NAMALWA (cell line): ENCODE measurements around the gene SEMA3C.
"Not testable (repeated sequence)": the region's sequence is repeated elsewhere in the genome, so short reads cannot be mapped to it uniquely, and the experiment has no call there.

ENCODE experiments used
- DNase-seq: peaks from one replicate; pipeline ENCODE4 v3.0.0-alpha.2; 2015; ENCODE audit warnings: low spot score

Gene SEMA3C

GRCh38 chr7:80926955-80927354 lies 8.1 kb upstream of the SEMA3C start:
- DNase-seq, result not testable (repeated sequence)

GRCh38 chr7:80924090-80924489 lies 5.2 kb upstream of the SEMA3C start:
- no peak for DNase-seq

- no peak for DNase-seq
Observed at GRCh38 chr7:80923211-80923612, 4.4 kb upstream of the SEMA3C start.

- no peak for DNase-seq
Observed at GRCh38 chr7:80922253-80923049, 3.6 kb upstream of the SEMA3C start.

- no peak for DNase-seq
Observed at GRCh38 chr7:80921130-80921529, 2.3 kb upstream of the SEMA3C start.

GRCh38 chr7:80918399-80918798 lies 452 bp downstream of the SEMA3C start:
- DNase-seq, result no peak

GRCh38 chr7:80916770-80917741 lies 1.8 kb downstream of the SEMA3C start:
- peak; percentile 16 for DNase-seq

- DNase-seq, result no peak
Observed at GRCh38 chr7:80910228-80910627, 8.6 kb downstream of the SEMA3C start.

GRCh38 chr7:80908360-80908797 lies 10.5 kb downstream of the SEMA3C start:
- no peak for DNase-seq

GRCh38 chr7:80907612-80908011 lies 11.2 kb downstream of the SEMA3C start:
- no peak for DNase-seq

GRCh38 chr7:80907141-80907601 lies 11.7 kb downstream of the SEMA3C start:
- DNase-seq, result no peak

- DNase-seq, result no peak
Observed at GRCh38 chr7:80905334-80905733, 13.5 kb downstream of the SEMA3C start.

- DNase-seq, result no peak
Observed at GRCh38 chr7:80902716-80903308, 16.0 kb downstream of the SEMA3C start.

- no peak for DNase-seq
Observed at GRCh38 chr7:80902019-80902418, 16.8 kb downstream of the SEMA3C start.

GRCh38 chr7:80900583-80901576 lies 18.0 kb downstream of the SEMA3C start:
- DNase-seq, result no peak

GRCh38 chr7:80896906-80897598 lies 21.8 kb downstream of the SEMA3C start:
- no peak for DNase-seq

- DNase-seq, result no peak
Observed at GRCh38 chr7:80895056-80895455, 23.8 kb downstream of the SEMA3C start.

GRCh38 chr7:80891259-80891544 lies 27.6 kb downstream of the SEMA3C start:
- no peak for DNase-seq

GRCh38 chr7:80890426-80891258 lies 28.2 kb downstream of the SEMA3C start:
- no peak for DNase-seq

GRCh38 chr7:80889525-80889924 lies 29.3 kb downstream of the SEMA3C start:
- DNase-seq, result no peak
